ENCODE measurements around the gene ITGB5.

ITGB5 gene

GRCh38 chr3:124776856-124777255 lies 110.3 kb downstream of the ITGB5 start:
- DNase-seq (ENCODE audit: low read depth, low spot score): no peak
- no peak overlapping the region for H3K27ac ChIP-seq

GRCh38 chr3:124775877-124776276 lies 111.3 kb downstream of the ITGB5 start:
- no peak overlapping the region for H3K27ac ChIP-seq
- DNase-seq (ENCODE audit: low read depth, low spot score): no peak

GRCh38 chr3:124774841-124775402 lies 112.2 kb downstream of the ITGB5 start:
- no peak overlapping the region for H3K27ac ChIP-seq
- no peak for DNase-seq (ENCODE audit: low read depth, low spot score)

- DNase-seq (ENCODE audit: low read depth, low spot score): no peak
- no peak overlapping the region for H3K27ac ChIP-seq
Observed at GRCh38 chr3:124774327-124774718, 112.8 kb downstream of the ITGB5 start.

- no peak overlapping the region for H3K27ac ChIP-seq
- no peak for DNase-seq (ENCODE audit: low read depth, low spot score)
Observed at GRCh38 chr3:124773351-124774326, 113.5 kb downstream of the ITGB5 start.

- no peak overlapping the region for H3K27ac ChIP-seq
- no peak for DNase-seq (ENCODE audit: low read depth, low spot score)
Observed at GRCh38 chr3:124772081-124772831, 114.9 kb downstream of the ITGB5 start.

GRCh38 chr3:124771083-124771445 lies 116.1 kb downstream of the ITGB5 start:
- H3K27ac ChIP-seq: no peak overlapping the region
- DNase-seq (ENCODE audit: low read depth, low spot score): no peak

GRCh38 chr3:124770336-124771082 lies 116.7 kb downstream of the ITGB5 start:
- no peak for DNase-seq (ENCODE audit: low read depth, low spot score)
- no peak overlapping the region for H3K27ac ChIP-seq

- no peak overlapping the region for H3K27ac ChIP-seq
- DNase-seq (ENCODE audit: low read depth, low spot score): no peak
Observed at GRCh38 chr3:124769462-124769861, 117.7 kb downstream of the ITGB5 start.

- DNase-seq (ENCODE audit: low read depth, low spot score): no peak
Observed at GRCh38 chr3:124768812-124769211, 118.4 kb downstream of the ITGB5 start.

GRCh38 chr3:124767691-124768090 lies 119.5 kb downstream of the ITGB5 start:
- no peak overlapping the region for H3K27ac ChIP-seq
- no peak for DNase-seq (ENCODE audit: low read depth, low spot score)

More at GRCh38 chr3:124768812-124769211, 118.4 kb downstream of the ITGB5 start:
- no peak overlapping the region for H3K27ac ChIP-seq

GRCh38 chr3:124767264-124767663 lies 119.9 kb downstream of the ITGB5 start:
- DNase-seq (ENCODE audit: low read depth, low spot score): no peak
- no peak overlapping the region for H3K27ac ChIP-seq

- no peak overlapping the region for H3K27ac ChIP-seq
Observed at GRCh38 chr3:124766113-124767095, 120.8 kb downstream of the ITGB5 start.

GRCh38 chr3:124765197-124765840 lies 121.8 kb downstream of the ITGB5 start:
- no peak overlapping the region for H3K27ac ChIP-seq
- no peak for DNase-seq (ENCODE audit: low read depth, low spot score)

More at GRCh38 chr3:124766113-124767095, 120.8 kb downstream of the ITGB5 start:
- DNase-seq (ENCODE audit: low read depth, low spot score): no peak

- no peak for DNase-seq (ENCODE audit: low read depth, low spot score)
- no peak overlapping the region for H3K27ac ChIP-seq
Observed at GRCh38 chr3:124764746-124765145, 122.4 kb downstream of the ITGB5 start.

- no peak for DNase-seq (ENCODE audit: low read depth, low spot score)
- no peak overlapping the region for H3K27ac ChIP-seq
Observed at GRCh38 chr3:124763644-124764358, 123.4 kb downstream of the ITGB5 start.

- no peak for DNase-seq (ENCODE audit: low read depth, low spot score)
- H3K27ac ChIP-seq: no peak overlapping the region
Observed at GRCh38 chr3:124763206-124763605, 124.0 kb downstream of the ITGB5 start.

- no peak for DNase-seq (ENCODE audit: low read depth, low spot score)
- H3K27ac ChIP-seq: no peak overlapping the region
Observed at GRCh38 chr3:124762661-124763011, 124.5 kb downstream of the ITGB5 start.

All from epithelial cell of prostate (primary cell).